Spleen (tissue), 7 donors: Measurements from ENCODE around the gene LMBRD2.

Experiments used
- CTCF ChIP-seq, 11 experiments: fragments of 200-600 bp in 7 of 11; fragments of 450-650 bp in 4 of 11; sonication (generic) in 4 of 11; IDR thresholded peaks in 8 of 11; conservative IDR thresholded peaks in 3 of 11; 1 replicate in 7 of 11; 2 replicates in 4 of 11; pipeline versions ENCODE4 v1.4.0 to v1.8.0; 2016 to 2021; ENCODE audit warnings: antibody characterized with exemption in 11 of 11, inconsistent platforms in 4 of 11, mild to moderate bottlenecking in 1 of 11
- POLR2A ChIP-seq, 3 donors: fragments of 450-650 bp; IDR thresholded peaks; one replicate each; pipeline ENCODE4 v1.5.1; 2017; ENCODE audit warnings: antibody characterized with exemption in 3 of 3, mild to moderate bottlenecking in 1 of 3
- POLR2AphosphoS5 ChIP-seq, 3 donors: sonication (generic); formaldehyde crosslinking; IDR thresholded peaks; one replicate each; pipeline ENCODE4 v1.5.1; 2017; ENCODE audit warnings: antibody characterized with exemption in 3 of 3
- donor health status: DM: no; HTN: no; CAD: no; lungs with moderate emphysema.
- donor health status: DM: no; HTN: no; CAD: no.
- donor health status: DM: no; HTN: no; CAD: no.

- TF ChIP-seq CTCF (IDR thresholded peaks at IDR 0.05 in 8 of 11, conservative IDR thresholded peaks at IDR 0.05 in 3 of 11) (no peak), POLR2A (IDR thresholded peaks at IDR 0.05) (no peak), POLR2AphosphoS5 (IDR thresholded peaks at IDR 0.05) (no peak)
Observed at GRCh38 chr5:36198281-36198680, 46.6 kb upstream of the LMBRD2 start.
